Thoracic aorta endothelial cell (primary cell): Measurements from ENCODE around the gene RHBDL1. TPM values are rescaled to one million over a fixed set of nuclear protein-coding genes. Genes with fewer than 3 reads are reported as not detected.

ENCODE experiments used
- total RNA-seq: library from RNA; depleted of rRNA; stranded (reverse); fragments of >200 nt; gene quantifications from 2 replicates; pipeline ENCODE4 v1.2.3, GENCODE V29; 2012

The RHBDL1 gene
- total RNA-seq, 1 donor = 0.29 TPM

Other genes starting within 250 kb of the RHBDL1 start
- 42.2 and 70.2 TPM in 2 replicates for gene CAPN15, start 148.0 kb upstream of the RHBDL1 start, total RNA-seq
- gene PRR35, start 115.3 kb upstream of the RHBDL1 start, total RNA-seq = 0.07 TPM in 1 of 2 replicates, not detected in the other
- 0.86 and 1.1 TPM in 2 replicates for gene NHLRC4, start 108.7 kb upstream of the RHBDL1 start, total RNA-seq
- 24.9 and 30.7 TPM in 2 replicates for gene PIGQ, start 105.7 kb upstream of the RHBDL1 start, total RNA-seq
- 11.2 and 13.9 TPM in 2 replicates for gene RAB40C, start 85.6 kb upstream of the RHBDL1 start, total RNA-seq
- gene WFIKKN1, start 44.7 kb upstream of the RHBDL1 start, total RNA-seq = 0.13 and 0.22 TPM in 2 replicates
- gene METTL26, start 39.4 kb upstream of the RHBDL1 start, total RNA-seq = 87.8 and 119 TPM in 2 replicates
- gene MCRIP2, start 33.8 kb upstream of the RHBDL1 start, total RNA-seq = 14.1 TPM in 2 replicates
- 14.6 and 26.4 TPM in 2 replicates for gene WDR90, start 26.3 kb upstream of the RHBDL1 start, total RNA-seq
- gene RHOT2, start 7.5 kb upstream of the RHBDL1 start, total RNA-seq = 42.6 and 43.9 TPM in 2 replicates
- 77.6 and 98.1 TPM in 2 replicates for gene STUB1, start 4.7 kb downstream of the RHBDL1 start, total RNA-seq
- gene JMJD8, start 8.7 kb downstream of the RHBDL1 start, total RNA-seq = 34.8 and 47.0 TPM in 2 replicates
- gene WDR24, start 14.7 kb downstream of the RHBDL1 start, total RNA-seq = 6.4 and 8.0 TPM in 2 replicates
- 0.65 and 0.66 TPM in 2 replicates for gene FBXL16, start 30.1 kb downstream of the RHBDL1 start, total RNA-seq
- gene METRN, start 39.4 kb downstream of the RHBDL1 start, total RNA-seq = 9.4 and 18.7 TPM in 2 replicates
- 23.0 and 32.0 TPM in 2 replicates for gene ANTKMT, start 45.5 kb downstream of the RHBDL1 start, total RNA-seq
- gene CCDC78, start 50.8 kb downstream of the RHBDL1 start, total RNA-seq = 0.93 and 1.0 TPM in 2 replicates
- gene HAGHL, start 51.4 kb downstream of the RHBDL1 start, total RNA-seq = 5.6 and 7.7 TPM in 2 replicates
- gene CIAO3, start 65.3 kb downstream of the RHBDL1 start, total RNA-seq = 24.5 and 28.3 TPM in 2 replicates
- gene MSLN, start 85.1 kb downstream of the RHBDL1 start, total RNA-seq = not detected in 2 replicates
- 31.8 and 38.6 TPM in 2 replicates for gene RPUSD1, start 112.7 kb downstream of the RHBDL1 start, total RNA-seq
- gene CHTF18, start 112.9 kb downstream of the RHBDL1 start, total RNA-seq = 22.1 and 49.1 TPM in 2 replicates
- gene GNG13, start 125.1 kb downstream of the RHBDL1 start, total RNA-seq = not detected in 2 replicates